ENCODE measurements around the gene SORL1.
A peak's percentile ranks its signal among the peaks of the same experiment; 100 is the strongest.
"Not testable (repeated sequence)": the region's sequence is repeated elsewhere in the genome, so short reads cannot be mapped to it uniquely, and the experiment has no call there.

The SORL1 gene

DNA sequence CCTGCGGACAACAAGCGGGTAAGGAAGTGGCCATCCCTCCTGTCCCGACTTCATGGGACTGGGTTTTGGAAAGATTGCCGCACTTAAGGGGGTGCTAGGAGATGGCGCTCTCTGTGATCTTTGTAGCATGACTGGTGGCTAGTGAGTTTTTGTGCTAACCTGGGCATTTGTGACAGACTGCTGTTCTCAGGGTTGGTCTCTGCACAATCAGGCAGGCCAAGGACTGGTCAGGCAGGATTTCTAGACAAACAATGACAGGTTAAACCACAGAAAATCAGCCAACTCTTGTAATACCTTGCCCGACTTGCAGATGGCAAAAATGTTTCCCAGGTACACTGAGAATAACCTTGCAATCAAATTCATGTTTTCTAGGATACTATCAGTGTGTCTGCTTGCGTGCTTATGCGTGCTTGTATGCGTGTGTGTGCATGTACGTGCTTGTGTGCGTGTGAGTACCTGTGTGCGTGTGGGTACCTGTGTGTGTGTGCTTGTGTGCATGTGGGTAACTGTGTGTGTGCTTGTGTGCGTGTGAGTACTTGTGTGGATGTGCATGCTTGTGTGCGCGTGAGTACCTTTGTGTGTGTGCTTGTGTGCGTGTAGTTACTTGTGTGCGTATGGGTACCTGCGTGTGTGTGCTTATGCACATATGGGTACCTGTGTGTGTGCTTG lies 26.2 kb downstream of the SORL1 start:
- DNase-seq (ENCODE audit: low spot score) = no peak

DNA sequence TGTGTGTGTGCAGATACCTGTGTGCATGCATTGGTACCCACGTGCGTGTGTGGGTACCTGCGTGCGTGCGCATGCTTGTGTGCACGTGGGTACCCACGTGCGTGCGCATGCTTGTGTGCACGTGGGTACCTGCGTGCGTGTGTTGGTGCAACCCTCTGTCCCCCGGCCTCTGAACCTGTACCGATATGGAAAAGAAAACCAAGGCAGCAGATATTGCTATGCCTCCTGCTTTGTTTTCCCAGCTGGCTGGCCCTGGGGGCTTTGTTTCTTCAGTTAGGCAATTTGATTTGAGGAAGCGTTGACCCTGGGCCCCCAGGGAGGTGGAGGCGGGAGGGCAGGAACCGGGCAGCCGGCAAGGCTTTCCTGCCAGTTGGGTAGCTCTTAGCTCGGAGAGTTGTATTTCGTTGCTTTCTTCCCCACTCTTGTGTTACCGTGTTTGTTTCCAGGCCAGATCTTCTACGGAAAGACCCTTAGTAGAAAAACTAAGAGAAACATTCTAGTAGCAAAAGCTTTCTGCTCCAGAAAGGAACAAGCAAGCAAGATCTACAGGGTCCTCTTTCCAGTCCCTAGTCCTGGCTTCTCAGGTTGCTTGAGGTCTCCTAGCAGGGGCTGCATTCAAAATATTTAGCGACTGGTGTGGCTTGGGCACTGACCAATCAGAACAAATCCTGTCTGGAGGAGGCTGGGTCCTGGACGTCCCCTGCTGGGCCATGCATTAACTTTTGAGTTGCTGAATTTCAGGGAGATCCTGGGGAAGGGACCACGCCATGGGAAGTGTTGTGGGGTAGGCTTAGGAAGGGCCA lies 27.0 kb downstream of the SORL1 start:
- DNase-seq (ENCODE audit: low spot score) = no peak

GRCh38 chr11:121479698-121480238 lies 27.7 kb downstream of the SORL1 start:
- DNase-seq (ENCODE audit: low spot score) = no peak

DNA sequence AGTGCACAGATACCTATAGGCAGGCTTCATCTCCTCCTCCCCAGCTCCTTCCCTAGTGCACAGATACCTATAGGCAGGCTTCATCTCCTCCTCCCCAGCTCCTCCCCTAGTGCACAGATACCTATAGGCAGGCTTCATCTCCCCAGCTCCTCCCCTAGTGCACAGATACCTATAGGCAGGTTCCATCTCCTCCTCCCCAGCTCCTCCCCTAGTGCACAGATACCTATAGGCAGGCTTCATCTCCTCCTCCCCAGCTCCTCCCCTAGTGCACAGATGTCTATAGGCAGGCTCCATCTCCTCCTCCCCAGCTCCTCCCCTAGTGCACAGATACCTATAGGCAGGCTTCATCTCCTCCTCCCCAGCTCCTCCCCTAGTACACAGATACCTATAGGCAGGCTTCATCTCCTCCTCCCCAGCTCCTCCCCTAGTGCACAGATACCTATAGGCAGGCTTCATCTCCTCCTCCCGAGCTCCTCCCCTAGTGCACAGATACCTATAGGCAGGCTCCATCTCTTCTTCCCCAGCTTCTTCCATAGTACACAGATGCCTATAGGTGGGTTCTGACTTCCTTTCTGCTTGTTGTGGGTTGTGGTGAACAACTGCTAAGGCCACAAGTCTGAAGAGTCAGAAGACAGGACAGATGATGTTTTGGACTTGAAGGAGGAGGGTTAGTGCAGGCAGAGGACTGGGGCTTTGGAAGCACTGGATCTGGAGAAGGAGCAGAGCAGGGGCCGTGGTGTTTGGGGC lies 29.5 kb downstream of the SORL1 start:
- peak; percentile 74 for DNase-seq (ENCODE audit: low spot score)

- peak; percentile 76 for DNase-seq (ENCODE audit: low spot score)
Measured at GRCh38 chr11:121482231-121483129, 30.4 kb downstream of the SORL1 start.

DNA sequence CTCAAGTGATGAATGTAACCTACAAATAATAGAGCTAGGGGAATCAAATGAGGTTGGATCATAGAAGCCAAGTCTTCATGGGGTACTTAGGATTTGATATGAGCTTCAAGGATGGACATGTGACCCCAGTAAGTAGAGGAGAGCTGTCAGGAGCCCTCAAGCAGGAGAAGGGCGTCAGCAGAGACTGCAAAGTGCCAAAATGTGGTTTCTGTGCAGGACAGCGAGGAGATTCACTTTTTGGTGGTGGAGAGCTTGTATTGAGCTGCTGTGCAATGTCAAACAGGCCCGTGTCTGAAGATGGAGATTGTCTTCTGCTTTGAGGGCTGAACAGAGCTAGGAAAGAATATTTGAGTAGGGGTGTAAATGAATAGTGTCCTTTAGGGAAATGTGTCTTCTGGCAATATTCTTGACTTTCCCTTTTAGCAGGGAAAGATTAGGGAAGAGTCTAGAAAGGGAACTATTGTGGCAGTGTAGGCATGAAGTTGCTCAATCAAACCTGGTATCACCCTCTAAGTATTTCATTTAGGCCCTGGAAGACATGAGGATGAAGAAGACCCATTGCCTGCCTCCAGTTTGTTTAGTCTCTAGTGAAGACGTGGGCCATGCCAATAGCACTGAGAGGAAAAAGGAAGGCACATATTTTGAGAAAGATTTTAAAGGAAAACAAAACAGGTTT lies 31.8 kb downstream of the SORL1 start:
- no peak for DNase-seq (ENCODE audit: low spot score)

GRCh38 chr11:121485216-121485615 lies 33.1 kb downstream of the SORL1 start:
- no peak for DNase-seq (ENCODE audit: low spot score)

DNA sequence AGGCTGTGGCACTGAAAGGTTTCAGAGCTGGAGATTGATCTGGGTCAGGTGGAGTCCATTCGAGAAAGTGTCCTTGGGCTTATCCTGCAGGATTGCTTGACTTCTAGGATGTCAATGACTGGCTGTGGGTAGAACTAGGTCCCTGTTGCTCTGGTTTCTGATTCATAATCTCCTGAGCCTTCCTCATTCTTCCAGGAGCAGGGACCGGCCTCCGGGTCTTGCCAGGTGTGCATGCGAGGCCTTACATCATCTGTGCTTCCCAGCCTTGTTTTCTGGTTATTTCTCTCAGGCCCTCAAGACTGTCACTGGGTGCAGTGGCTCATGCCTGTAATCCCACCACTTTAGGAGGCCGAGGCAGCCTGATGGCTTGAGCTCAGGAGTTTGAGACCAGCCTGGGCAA lies 33.9 kb downstream of the SORL1 start:
- DNase-seq (ENCODE audit: low spot score) = no peak

GRCh38 chr11:121487191-121487590 lies 35.1 kb downstream of the SORL1 start:
- no peak for DNase-seq (ENCODE audit: low spot score)

- DNase-seq (ENCODE audit: low spot score) = no peak
Measured at GRCh38 chr11:121488170-121488569, 36.1 kb downstream of the SORL1 start.

- no peak for DNase-seq (ENCODE audit: low spot score)
Measured at GRCh38 chr11:121488641-121489040, 36.5 kb downstream of the SORL1 start.

DNA sequence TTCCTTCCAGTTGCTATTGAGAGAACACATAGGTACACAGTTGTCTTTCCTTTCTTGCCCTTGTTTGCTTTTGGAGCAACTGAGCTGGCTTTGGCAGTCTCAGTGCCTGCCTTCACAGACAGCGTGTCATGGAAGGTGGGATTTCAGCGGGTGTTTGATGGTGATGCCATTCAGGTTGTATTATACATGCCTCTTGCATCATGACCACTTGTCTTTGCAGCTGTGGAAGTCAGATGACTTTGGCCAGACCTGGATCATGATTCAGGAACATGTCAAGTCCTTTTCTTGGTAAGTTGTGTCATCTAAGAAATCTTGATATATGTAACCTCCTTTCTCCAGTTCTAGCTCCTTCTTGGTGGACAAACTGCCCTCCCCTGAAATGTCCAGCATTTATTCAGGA lies 37.7 kb downstream of the SORL1 start:
- DNase-seq (ENCODE audit: low spot score) = no peak

DNA sequence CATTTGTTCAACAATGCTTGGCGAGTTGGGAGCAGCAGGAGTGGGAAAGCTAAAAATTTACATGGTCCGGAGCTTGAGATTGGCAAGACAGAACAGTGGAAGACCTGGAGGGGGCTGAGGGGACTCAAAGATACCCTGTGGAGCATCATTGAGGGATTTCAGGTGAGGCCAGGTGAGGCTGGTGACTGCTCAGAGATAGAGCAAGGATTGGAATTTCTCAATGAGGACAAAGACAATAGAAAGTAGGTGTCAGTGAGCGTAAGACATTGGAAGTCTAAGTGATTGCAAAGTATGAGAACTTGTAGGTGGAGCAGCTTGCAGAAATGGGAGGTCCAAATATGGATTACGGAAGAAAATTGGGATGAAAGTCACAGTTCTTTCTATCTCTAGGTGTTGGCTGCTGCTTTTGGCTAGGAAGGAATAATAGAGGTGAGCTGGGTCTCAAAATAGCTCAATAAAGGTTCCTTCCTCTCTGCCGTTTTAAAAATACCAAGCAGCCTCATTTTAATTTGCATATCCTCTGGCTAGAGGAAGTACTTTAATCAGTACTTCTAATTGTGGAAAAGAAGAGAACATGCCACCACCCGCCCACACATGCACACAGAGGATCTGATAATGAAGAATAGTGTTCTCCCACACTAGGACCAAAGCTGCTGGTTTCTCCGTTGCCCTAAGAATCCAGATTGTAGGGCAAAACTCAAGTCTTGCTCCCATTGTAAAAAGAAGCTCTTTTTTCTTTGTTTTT lies 42.4 kb downstream of the SORL1 start:
- peak; percentile 14 for DNase-seq (ENCODE audit: low spot score)

DNA sequence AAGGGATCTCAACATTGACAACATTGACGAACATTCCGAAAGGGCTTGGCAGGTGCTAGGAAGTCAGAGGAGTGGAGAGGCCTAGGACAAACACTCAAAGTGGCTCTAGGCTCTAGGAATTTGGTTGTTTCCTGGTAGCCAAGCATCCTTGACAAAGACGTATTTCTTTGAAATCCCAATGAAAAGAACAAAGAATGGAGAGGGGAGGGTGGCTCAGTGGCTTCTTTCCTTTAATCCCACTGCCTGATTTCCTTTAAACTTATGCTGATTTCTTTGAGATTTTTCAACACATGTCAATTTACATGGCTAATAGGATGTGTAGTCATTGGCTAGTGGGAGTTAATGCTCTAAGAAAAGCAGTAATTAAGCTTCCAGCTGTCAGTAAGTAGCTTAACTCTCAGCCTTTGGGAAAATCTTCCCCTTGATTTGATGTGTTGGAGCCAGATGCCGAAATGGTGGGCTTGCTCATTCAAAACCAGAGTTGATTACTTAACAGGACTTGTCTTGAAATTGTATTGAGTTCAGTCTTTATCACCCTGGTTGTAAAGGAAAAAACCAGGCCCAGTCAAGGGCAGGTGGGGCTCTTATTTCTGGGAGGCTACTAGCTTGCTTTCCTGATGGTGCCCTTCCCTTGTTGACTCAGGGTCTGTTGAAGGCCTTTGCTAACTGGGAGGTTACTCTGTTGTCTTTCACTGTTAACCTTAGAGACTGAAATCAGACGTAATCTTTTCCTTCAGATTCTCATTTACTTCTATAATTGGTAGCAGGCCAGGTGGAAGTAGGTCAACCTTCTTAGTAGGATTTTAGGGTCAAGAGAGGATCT lies 45.3 kb downstream of the SORL1 start:
- DNase-seq (ENCODE audit: low spot score) = no peak

GRCh38 chr11:121499405-121499804 lies 47.3 kb downstream of the SORL1 start:
- no peak for DNase-seq (ENCODE audit: low spot score)

GRCh38 chr11:121500275-121500674 lies 48.2 kb downstream of the SORL1 start:
- no peak for DNase-seq (ENCODE audit: low spot score)

DNA sequence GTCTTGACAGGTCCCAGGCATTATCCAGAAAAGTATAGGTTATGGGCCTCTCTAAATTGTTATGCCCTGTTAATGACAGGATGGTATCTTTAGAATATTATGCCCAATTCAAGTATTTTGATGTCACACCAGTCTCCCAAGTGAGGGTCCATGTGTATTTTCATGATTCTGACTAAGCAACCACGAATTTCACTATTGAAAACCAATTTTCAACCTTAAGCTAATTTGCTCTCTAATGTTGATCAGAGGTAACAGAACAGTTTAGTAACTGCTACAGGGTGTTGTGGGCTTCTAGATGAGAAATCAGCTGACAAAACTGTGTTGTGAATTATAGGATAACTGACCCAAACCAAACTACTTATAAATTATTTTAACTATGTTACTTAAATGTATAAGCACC lies 48.6 kb downstream of the SORL1 start:
- no peak for DNase-seq (ENCODE audit: low spot score)

DNA sequence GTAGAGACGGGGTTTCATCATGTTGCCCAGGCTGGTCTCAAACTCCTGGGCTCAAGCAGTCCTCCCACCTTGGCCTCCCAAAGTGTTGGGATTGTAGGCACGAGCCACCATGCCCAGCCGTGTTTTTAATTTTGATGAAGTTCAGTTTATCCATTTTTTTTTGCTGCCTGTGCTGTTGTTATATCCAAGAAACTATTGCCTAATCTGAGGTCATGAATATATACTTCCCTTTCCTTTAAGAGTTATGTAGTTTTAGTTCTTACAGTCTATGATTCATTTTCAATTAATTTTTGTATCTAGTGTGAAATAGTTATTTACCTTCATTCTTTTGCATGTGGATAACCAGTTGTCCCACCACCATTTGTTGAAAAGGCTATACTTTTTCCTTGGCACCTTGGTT lies 50.9 kb downstream of the SORL1 start:
- no peak for DNase-seq (ENCODE audit: low spot score)

- DNase-seq (ENCODE audit: low spot score) = not testable (repeated sequence)
Measured at GRCh38 chr11:121506237-121506636, 54.1 kb downstream of the SORL1 start.

Measured in activated CD4-positive, alpha-beta T cell treated with anti-CD3 and anti-CD28 coated beads, Interleukin-2, Interleukin-4, amounts not matched to agents 100 ng/mL and 50 ng/mL, durations not matched to agents 16 hours and 8 hours (primary cell).